ENCODE results near the gene TMEM161A. TPM values are rescaled to one million over a fixed set of nuclear protein-coding genes. Genes with fewer than 3 reads are reported as not detected.
"Not testable (repeated sequence)": the region's sequence is repeated elsewhere in the genome, so short reads cannot be mapped to it uniquely, and the experiment has no call there.

The TMEM161A gene
- total RNA-seq, 4 donors from 2014 or later = 16.9 to 41.9 (median 18.5) TPM

DNA sequence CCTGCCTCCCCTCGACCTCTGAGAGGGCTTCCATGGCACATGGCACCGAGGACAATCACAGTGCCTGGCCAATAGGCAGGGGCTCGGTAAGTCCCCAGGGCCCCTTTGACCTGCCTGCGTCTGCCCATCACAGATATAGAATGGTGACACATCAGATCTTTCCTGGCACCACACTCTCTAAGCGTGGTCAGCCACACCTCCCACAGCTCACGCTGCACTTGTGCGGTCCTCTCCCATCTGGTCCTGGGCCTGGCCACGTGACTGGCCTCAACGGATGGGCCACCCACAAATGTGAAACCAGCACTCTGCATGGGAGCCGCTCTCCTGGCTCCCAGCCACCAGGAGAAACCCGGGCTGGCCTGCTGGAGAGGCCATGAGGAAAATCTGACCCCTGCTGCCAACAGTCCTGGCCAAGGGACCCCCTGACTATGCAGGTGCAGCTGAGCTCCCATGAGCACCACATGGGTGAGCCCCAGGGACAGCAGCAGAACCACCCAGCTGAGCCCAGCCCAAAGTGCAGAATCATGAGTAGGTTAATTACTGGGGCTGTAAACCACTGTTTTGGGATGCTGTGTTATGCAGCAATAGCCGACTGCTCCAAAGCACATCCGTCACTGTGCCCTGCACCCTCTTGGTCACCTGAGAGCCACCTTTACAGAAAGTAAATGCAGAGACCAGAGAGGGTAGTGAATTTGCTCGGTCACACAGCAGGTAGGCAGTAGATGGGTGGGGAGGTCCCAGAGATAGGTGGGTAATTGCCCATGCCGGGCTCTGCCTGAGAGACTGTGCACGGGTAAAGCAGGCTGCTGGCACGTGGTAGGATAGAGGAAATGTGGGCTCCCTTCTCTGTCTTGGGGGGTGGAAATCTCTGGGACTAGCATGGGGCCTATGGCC, 41.5 kb upstream of the TMEM161A start:
- intact Hi-C loops (cut with DNase I; ENCODE audit: low total_unique reads) = loop anchor here (10.0 kb wide), 1 partner anchor 125 kb away; no protein-coding TSS in a partner anchor
- TF ChIP-seq EP300 (IDR thresholded peaks at IDR 0.05; ENCODE audit: low read depth) (no peak), POLR2AphosphoS5 (IDR thresholded peaks at IDR 0.05) (no peak), POLR2A (IDR thresholded peaks at IDR 0.05) (no peak)
- TF ChIP-seq, protein P1, sequence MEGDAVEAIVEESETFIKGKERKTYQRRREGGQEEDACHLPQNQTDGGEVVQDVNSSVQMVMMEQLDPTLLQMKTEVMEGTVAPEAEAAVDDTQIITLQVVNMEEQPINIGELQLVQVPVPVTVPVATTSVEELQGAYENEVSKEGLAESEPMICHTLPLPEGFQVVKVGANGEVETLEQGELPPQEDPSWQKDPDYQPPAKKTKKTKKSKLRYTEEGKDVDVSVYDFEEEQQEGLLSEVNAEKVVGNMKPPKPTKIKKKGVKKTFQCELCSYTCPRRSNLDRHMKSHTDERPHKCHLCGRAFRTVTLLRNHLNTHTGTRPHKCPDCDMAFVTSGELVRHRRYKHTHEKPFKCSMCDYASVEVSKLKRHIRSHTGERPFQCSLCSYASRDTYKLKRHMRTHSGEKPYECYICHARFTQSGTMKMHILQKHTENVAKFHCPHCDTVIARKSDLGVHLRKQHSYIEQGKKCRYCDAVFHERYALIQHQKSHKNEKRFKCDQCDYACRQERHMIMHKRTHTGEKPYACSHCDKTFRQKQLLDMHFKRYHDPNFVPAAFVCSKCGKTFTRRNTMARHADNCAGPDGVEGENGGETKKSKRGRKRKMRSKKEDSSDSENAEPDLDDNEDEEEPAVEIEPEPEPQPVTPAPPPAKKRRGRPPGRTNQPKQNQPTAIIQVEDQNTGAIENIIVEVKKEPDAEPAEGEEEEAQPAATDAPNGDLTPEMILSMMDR (IDR thresholded peaks at IDR 0.05) = no peak
- DNase-seq = no peak
- no peaks in the 10 kb centered on the region for H3K9me3 ChIP-seq
- 84 to 100% methylated on average over 1 to 17 of the region's 17 CpGs for WGBS, 2 donors (ENCODE audit: low coverage in 1 of 2)
- H3K4me1 ChIP-seq = no peaks in the 10 kb centered on the region
- no peak overlapping the region for H3K4me3 ChIP-seq
- in situ Hi-C loops (cut with MboI; ENCODE audit: low pct_ligation_motif_present in 1 of 4, low pct_unique_long_range_greater_than_20kb in 1 of 4, low sequenced_read_pairs in 3 of 4) = loop anchor here in 1 of 4 donors (25.0 kb wide), 1 partner anchor 308 kb away; no protein-coding TSS in a partner anchor
- no peaks in the 10 kb centered on the region for H3K27me3 ChIP-seq
- no peak overlapping the region for H3K27ac ChIP-seq
- H3K36me3 ChIP-seq = peaks cover 0 to 21% (median 5%) of the 10 kb centered on the region in 4 donors

DNA sequence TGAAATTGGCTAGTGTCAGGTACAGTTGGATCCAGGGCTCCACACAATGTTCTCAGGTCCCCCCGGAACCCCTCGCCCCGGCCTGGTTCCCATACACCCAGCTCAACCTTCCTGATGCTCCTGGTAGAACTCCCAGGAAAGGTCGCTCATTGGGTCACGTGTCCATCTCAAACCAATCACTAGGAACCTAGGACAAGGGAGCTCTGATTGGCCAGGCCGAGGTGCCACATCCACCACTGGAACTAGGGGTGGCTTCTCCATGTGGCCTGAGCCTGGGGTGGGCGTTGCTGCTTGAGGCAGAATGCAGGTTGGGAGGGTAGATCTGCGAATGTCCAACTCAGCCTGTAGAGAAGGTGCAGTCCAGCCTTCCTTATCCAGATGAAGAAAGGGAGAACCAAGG, 38.7 kb upstream of the TMEM161A start:
- in situ Hi-C loops (cut with MboI; ENCODE audit: low pct_ligation_motif_present in 1 of 4, low pct_unique_long_range_greater_than_20kb in 1 of 4, low sequenced_read_pairs in 3 of 4) = loop anchor here in 1 of 4 donors (25.0 kb wide), 1 partner anchor 310 kb away; no protein-coding TSS in a partner anchor
- no peaks in the 10 kb centered on the region for H3K4me1 ChIP-seq
- TF ChIP-seq POLR2AphosphoS5 (IDR thresholded peaks at IDR 0.05) (no peak), EP300 (IDR thresholded peaks at IDR 0.05; ENCODE audit: low read depth) (no peak), POLR2A (IDR thresholded peaks at IDR 0.05) (no peak)
- TF ChIP-seq, protein P1 (IDR thresholded peaks at IDR 0.05) = no peak
- intact Hi-C loops (cut with DNase I; ENCODE audit: low total_unique reads) = loop anchor here (10.0 kb wide), 1 partner anchor 122 kb away; no protein-coding TSS in a partner anchor
- H3K27me3 ChIP-seq = no peaks in the 10 kb centered on the region
- H3K36me3 ChIP-seq = peaks cover 0 to 15% (median 5%) of the 10 kb centered on the region in 4 donors
- no peak overlapping the region for H3K4me3 ChIP-seq
- H3K27ac ChIP-seq = no peak overlapping the region
- no peak for DNase-seq
- WGBS, 2 donors (ENCODE audit: low coverage in 1 of 2) = 84% methylated on average over 8 of the region's 8 CpGs; no CpG with 5 or more reads in 1 of the 2 donors
- H3K9me3 ChIP-seq = no peaks in the 10 kb centered on the region

DNA sequence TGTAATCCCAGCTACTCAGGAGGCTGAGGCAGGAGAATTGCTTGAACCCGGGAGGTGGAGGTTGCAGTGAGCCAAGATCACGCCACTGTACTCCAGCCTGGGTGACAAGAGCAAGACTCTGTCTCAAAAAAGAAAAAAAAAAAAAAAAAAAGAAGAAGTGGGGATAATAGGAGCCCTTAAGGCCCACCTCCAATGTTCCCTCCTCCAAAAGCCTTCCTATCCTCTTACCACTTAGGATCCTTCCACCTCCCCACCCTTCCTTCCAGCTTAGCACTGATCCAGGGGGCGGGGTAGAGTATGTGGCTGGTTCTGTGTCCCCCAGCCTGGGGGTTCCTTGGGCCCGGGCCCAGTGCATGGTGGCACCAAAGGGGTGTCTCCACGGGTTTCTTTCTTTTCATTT, 35.0 kb upstream of the TMEM161A start:
- H3K4me3 ChIP-seq; in situ Hi-C loops (cut with MboI; ENCODE audit: low pct_ligation_motif_present in 1 of 4, low pct_unique_long_range_greater_than_20kb in 1 of 4, low sequenced_read_pairs in 3 of 4); DNase-seq; H3K27ac ChIP-seq; H3K9me3 ChIP-seq; H3K4me1 ChIP-seq; H3K36me3 ChIP-seq; H3K27me3 ChIP-seq: not testable (repeated sequence)
- intact Hi-C loops (cut with DNase I; ENCODE audit: low total_unique reads) = loop anchor here (10.0 kb wide), 1 partner anchor 118 kb away; no protein-coding TSS in a partner anchor
- WGBS, 2 donors (ENCODE audit: low coverage in 1 of 2) = 89 to 100% methylated on average over 3 to 5 of the region's 5 CpGs

DNA sequence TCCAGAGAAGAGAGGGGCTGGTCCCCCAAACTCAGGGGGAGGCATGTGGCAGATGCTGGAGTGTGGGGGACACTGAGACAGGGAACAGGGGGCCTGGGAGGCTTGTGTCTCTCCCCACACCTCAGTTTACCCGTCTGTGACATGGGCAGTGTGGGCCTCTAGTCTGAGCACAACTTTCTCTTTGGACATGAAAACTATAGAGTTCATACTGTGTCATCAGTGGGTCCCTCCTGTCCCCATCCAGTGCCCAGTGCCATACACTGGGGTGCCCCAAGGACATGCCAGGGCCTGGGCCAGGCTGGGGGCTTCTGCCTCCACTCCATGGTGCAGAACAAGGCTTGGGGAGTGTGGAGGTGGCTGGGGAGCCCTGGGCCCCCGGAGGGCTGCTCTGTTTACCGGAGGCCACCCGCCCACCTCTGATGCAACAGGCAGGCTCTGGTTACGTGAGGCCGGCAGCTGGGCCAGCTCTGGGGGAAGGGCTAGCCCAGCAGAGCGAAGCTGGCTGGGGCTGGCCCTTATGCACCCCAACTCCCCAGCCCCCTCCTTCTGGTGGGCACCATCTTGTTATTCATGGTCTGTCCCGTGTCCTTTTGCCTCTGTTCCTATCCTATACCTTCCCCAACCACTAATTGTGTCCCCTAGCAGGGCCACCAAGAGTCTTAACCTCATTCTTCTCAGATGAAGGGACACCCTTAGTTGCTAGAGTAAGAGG, 33.7 kb upstream of the TMEM161A start:
- intact Hi-C loops (cut with DNase I; ENCODE audit: low total_unique reads) = loop anchor here (10.0 kb wide), 1 partner anchor 117 kb away; no protein-coding TSS in a partner anchor
- H3K9me3 ChIP-seq = no peaks in the 10 kb centered on the region
- DNase-seq = no peak
- no peaks in the 10 kb centered on the region for H3K27me3 ChIP-seq
- no peak overlapping the region for H3K27ac ChIP-seq
- H3K4me1 ChIP-seq = peaks cover 0 to 8% (median 8%) of the 10 kb centered on the region in 4 donors
- H3K36me3 ChIP-seq = peaks cover 0 to 2% (median 0%) of the 10 kb centered on the region in 4 donors
- WGBS, 2 donors (ENCODE audit: low coverage in 1 of 2) = 73 to 100% methylated on average over 1 to 7 of the region's 8 CpGs
- in situ Hi-C loops (cut with MboI; ENCODE audit: low pct_ligation_motif_present in 1 of 4, low pct_unique_long_range_greater_than_20kb in 1 of 4, low sequenced_read_pairs in 3 of 4) = no loop called here
- no peak for TF ChIP-seq POLR2AphosphoS5 (IDR thresholded peaks at IDR 0.05)
- TF ChIP-seq, protein P1 (IDR thresholded peaks at IDR 0.05) = no peak
- TF ChIP-seq EP300 (IDR thresholded peaks at IDR 0.05; ENCODE audit: low read depth) = no peak
- no peak for TF ChIP-seq POLR2A (IDR thresholded peaks at IDR 0.05)
- H3K4me3 ChIP-seq = no peak overlapping the region
